NK-92 (cell line): ENCODE measurements around the gene PRODH.
"Not testable (repeated sequence)": the region's sequence is repeated elsewhere in the genome, so short reads cannot be mapped to it uniquely, and the experiment has no call there.

ENCODE experiments used
- DNase-seq: peaks from one replicate; lab custom pipeline; 2025; ENCODE audit not compliant: unreplicated experiment; lab: John Stamatoyannopoulos, UW

Gene PRODH

DNA sequence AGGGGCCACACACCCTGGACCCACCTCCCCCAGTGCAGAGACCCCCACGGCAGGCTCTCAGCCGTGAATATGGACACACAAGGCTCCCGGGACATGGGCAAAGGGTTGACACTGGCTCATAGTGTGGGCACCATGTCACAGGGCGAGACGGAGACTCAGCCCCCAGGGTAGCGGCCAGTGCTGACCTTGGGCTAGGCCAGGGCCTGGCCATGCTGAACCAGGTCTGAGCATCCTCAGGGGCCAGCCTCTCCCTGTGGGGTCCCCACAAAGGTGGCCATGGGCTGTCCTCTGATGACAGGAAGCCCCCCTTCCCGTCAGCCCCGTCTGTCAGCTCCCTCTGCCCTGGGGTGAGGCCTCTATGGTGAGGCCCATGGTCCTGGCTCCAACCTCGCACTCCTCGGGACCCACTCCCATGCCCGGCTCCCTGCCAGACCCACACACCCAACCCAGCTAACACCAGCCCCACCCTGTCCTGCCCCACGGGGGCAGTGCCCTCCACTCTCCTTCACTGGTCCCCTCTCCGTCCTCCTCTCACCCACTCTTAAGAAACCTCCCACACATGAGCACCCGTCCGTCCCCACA is 19.0 kb upstream of the PRODH start:
- DNase-seq = no peak

DNA sequence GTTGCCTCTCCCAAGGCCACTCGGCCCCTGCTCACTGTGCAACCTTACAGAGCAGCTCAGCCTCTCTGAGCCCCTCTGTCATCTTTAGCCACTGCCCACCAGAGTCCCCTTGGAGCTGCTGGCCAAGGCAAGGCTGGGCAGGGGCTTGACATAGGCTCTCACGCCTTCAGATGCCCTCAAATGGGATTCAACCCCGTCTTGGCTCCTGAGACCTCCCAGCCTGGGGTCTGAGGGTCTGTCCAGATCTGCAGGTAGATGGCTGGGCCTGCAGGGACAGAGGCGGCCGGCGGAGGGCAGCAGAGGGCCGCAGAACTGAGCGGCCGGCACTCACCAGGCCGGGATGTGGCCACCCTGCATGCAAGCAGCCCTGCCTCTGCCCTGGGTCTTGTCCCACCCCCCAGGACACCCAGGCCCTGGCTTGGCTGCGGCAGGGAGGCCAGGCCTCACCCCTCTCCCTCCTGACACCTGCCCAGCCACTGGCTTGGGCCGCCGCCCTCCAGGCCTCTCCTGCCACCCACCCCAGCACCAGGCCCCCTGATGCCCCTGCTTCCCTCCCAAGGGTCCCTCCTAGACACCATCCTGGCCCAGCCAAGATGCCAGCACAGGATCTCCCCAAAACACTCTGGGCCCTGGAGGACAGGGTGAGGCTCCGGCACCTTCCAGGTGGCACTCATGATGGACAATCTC is 18.4 kb upstream of the PRODH start:
- DNase-seq = not testable (repeated sequence)

DNA sequence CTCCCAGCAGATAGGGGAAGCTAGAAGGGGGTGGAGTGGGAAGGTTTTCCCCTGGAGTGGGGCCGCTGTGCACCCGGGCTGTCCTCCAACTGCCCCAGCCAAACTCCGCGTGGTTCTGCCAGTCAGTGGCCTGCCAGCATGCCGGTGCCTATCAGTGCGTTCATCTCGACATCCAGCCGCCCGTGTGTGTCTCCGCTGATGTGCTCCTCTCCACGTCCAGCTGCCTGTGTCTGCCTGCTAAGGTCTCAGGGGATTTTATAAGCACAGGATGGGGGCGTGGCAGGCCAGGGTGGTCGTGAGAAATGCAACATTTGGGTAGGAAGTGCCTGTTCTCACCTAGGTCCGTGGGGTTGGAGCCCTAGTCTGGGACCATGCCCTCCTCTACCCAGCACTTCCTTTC is 17.0 kb upstream of the PRODH start:
- DNase-seq = not testable (repeated sequence)

DNA sequence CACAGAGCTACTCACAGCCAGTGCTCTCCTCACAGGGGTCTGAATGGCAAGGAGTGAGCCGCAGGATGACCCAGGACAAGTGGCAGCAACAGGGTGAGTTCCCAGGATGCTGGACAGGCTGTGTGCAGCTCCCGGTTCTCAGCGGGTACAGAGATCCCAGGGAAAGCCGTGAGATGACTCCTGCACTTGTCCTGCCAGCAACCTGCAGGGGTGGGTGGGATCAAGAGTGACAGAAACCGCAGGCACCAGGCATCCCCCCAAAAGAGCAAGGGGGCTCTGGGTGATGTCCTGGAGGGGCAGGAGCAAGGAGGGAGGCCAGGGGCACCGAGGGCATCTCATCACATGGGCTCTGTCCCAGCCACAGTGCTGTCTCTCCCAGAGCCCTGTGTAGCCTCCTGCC is 15.9 kb upstream of the PRODH start:
- DNase-seq = no peak

DNA sequence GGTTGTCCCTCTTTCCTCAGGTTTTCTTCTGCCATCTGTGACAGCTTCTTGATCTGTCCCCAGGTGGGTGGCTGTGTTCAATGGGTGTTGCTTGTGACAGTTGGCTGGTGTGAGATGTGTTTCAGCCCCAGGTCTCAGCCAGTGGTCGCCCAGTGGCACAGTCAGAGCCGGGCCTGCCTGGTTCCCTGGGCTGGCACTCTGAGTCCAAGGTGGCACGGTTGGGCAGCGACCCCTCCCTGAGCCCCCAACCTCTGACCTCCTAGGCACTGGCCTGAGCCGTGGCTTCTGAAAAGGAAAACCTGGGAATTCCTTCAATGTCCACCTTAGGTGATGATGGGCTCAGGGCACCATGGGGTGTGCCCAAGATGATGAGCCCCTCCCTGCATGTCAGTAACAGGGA is 14.0 kb upstream of the PRODH start:
- DNase-seq = no peak

DNA sequence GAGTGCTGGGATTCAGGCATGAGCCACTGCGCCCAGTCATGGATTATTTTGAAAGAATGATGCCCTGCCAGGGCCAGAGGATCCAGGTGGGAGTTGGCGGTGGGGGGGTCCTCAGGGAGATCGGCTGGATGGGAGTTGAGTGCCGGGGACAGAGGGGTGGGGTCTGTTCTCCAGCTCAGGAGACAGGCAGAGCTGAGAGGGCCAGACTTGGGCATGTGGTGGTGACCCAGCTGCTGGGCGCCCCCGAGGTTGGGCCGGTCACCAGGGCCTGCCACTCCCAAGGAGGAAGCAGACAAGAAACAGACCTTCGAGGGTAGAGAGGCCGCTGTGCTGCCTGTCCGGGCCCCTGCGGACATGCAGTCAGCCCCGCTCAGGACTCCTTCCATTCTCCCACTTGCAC is 11.8 kb upstream of the PRODH start:
- no peak for DNase-seq

DNA sequence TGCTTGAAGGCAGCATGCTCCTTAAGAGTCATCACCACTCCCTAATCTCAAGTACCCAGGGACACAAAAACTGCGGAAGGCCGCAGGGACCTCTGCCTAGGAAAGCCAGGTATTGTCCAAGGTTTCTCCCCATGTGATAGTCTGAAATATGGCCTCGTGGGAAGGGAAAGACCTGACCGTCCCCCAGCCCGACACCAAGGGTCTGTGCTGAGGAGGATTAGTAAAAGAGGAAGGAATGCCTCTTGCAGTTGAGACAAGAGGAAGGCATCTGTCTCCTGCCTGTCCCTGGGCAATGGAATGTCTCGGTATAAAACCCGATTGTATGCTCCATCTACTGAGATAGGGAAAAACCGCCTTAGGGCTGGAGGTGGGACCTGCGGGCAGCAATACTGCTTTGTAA is 11.0 kb upstream of the PRODH start:
- not testable (repeated sequence) for DNase-seq

DNA sequence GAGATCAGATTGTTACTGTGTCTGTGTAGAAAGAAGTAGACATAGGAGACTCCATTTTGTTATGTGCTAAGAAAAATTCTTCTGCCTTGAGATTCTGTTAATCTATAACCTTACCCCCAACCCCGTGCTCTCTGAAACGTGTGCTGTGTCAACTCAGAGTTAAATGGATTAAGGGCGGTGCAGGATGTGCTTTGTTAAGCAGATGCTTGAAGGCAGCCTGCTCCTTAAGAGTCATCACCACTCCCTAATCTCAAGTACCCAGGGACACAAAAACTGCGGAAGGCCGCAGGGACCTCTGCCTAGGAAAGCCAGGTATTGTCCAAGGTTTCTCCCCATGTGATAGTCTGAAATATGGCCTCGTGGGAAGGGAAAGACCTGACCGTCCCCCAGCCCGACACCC is 2.6 kb upstream of the PRODH start:
- not testable (repeated sequence) for DNase-seq

DNA sequence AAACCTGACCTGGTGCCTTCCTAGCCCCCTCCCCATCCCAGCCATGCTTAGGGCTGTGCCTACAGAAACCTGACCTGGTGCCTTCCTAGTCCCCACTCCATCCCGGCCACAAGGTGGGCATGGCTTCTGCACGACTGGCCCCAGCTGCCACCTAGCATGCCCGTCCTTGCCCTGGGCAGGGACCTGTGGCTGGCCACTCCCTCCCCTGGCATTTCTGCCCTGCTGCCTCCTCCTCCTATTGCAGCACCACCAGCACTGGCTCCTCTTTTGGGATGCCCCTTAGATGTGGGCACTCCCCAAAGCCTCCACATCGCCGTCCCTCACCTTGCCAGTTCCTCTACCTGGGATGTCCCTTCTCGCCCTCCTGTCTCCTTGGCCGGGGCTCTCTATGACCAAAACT is 1.4 kb downstream of the PRODH start:
- DNase-seq = not testable (repeated sequence)

DNA sequence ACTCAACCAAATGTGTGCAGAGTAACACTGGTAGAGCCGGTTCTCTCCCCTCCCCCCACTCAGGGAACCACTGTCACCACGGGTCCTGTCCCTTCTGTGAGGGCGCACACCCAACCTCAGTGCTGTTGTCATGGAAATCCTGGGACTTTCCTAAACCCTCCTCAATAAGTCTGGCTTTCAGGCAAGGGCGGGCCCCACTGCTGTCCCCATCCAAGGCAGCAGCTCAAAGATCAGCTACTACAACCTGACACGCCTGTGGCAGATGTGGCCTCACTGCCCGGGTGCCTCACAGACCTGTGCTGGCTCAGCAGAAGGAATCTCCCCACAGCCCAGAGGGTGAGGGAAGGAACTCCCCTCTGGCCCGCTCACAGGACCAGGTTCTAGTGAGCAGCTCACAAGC is 2.2 kb downstream of the PRODH start:
- DNase-seq = no peak

DNA sequence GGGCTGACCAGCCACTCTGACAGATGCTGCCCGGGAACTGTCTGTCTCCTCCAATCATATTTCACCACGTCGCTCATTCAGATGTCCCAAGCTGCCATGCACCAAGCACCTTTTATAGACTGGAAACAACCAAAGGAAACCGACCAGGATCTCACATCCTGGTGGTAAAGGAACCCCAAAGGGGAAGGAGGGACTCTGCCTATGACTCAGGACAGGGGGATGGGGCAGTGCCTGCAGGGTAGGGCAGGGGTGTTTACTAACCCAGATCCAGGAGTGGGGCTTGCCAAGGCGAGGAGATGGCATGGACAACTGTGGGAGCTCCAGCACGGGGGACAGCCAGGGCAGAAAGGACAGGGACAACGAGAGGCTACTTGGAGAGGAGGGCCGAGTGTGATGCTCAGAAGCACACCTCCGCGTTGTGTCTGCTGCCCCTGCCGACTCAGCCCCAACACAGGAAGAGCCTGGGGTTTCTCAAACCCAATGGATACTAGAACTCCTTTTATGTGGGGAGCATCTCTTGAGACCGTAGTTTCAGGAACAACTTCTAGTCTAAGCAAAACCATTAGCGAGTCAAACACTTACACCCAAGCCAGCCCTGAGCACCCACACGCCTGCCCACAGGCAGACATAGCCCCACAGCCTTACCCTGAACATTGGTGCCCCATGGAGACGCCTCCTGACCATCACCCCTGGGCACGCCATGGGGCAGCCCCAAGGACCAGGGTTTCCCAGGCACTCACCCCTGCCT is 4.0 kb downstream of the PRODH start:
- DNase-seq = no peak

DNA sequence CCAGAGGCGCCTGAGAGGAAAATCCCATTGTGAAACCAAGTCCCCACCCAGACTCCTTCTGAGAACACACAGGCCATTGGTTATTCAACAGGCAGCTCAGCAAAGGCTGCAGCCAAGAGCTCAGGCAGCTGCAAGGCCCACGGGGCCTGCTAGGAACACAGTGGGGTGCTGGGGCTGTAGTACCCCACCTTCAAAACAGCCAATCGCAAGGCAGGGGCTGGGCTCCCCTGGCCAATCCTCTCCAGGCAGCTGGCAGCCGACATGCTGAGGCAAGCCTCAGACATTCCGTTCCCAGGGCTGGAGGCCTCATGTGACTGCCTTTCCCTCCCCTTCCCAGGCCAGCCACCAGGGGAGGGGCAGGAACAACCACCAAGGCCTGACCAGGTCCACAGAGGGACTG is 6.6 kb downstream of the PRODH start:
- DNase-seq = no peak

DNA sequence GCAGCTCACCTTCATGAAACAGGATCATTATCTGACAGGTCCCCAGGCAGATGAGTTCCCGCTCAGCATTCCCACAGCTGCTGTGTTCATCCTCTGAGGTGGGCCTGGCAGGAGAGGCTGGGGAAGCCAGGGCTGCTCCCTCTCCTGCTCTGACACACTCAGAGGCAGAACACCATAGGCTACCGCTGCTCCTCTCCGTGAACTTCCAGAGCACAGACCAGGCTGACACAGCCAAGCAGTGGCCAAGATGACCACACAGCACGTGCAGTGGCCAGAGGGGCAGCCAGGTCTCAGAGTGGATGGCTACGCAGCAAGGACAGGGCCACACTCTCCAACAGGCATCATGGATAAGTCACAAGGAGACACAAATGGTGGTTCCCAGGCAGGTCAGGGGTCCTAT is 8.5 kb downstream of the PRODH start:
- no peak for DNase-seq

DNA sequence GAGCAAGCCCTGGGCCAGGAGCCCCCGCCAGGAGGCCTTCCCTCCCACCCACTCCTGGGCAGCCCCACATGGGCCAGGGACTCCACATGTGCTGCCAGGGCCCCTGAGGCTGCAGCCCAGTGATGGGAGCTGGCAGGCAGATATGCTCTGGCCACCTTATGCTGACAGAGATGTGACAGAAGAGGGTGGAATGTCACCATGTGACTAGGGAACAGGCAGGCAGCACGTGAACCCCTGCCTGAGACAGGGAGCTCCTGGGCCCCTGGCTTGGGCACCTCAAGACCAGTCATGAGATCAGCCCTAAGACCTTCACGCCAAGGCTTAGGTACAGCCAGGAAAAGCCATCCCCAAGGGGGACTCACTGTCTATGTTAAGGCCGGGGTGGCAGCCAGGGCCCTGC is 9.1 kb downstream of the PRODH start:
- no peak for DNase-seq

DNA sequence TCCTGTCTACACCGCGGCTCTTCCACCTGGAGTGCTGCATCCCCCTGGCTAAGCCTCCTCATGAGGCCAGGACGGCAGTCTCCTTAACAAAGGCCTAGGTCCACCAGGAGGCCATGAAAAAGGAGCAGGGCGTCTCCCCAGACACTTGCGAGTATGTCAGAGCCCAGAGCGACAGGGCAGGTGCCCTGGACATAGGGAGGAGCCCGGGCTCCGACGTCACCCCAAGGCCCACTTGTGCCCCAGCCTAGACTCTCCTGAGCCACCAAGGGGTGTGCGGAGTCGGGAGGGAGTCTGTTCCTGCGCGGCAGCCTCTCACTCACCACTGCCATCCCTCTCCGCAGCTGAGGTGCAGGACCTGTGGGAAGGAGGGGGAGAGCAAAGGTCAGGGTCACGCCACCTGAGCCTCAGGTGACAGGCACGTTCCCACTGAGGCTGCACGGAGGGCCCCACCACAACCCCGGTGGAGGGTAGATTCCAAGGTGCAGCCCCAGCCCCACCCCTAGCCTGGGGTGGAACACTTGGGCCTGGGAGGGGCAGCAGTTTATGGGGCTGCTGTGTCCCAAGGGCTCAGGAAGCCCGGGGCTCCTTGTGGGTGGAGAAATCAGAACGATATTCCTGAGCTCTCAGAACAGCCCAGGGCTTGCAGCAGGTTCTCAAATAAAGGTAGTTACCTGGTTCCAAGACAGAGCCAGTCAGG is 10.6 kb downstream of the PRODH start:
- DNase-seq = no peak

DNA sequence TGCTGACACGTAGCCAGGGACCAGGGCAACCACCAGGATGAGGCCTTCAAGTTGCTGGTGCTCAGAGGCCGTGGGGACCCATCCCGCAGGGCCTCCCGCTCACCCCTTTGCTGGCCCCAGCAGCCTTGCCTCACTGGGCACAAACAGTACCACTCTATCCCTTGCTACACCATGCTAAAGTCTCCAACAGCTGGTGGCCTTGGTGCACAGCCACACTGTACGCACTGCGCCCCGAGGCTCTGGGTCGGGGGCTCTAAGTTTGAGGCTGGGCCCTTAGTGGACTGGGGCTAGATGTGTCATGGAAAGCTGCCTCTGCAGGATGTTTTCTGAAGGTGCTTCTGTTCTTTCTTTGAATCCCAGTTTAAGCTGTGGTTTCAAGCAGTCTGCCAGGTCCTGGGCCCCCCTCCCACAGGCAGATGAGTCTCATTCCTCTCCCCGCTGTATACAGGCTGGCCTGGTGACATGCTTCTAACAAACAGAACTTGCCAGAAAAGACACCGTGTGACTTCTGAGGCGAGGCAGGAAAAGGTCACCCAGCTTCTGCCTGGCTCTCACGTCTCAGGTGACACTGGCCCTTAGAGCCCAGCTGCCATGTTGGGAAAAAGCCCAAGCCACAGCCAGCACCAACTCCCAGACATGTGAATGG is 15.7 kb downstream of the PRODH start:
- not testable (repeated sequence) for DNase-seq

DNA sequence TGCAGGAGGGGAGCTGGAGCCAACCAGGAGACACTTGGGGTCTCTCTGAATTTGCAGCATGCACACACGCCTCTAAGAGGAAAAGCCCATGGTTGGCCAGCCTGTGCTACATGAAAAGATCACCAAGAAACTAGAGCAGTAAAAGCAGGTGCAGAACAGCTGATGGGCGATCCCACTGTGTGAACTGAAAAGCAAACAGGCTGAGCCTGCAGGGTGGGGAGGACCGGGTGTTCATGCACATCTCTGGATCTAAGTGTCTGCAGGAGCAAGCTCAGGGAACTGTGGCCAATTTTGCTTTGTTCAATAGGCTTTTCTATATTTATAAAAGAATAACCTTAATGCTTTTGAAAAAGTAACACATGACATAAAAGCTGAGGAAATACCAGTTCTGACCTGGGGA is 18.3 kb downstream of the PRODH start:
- not testable (repeated sequence) for DNase-seq

DNA sequence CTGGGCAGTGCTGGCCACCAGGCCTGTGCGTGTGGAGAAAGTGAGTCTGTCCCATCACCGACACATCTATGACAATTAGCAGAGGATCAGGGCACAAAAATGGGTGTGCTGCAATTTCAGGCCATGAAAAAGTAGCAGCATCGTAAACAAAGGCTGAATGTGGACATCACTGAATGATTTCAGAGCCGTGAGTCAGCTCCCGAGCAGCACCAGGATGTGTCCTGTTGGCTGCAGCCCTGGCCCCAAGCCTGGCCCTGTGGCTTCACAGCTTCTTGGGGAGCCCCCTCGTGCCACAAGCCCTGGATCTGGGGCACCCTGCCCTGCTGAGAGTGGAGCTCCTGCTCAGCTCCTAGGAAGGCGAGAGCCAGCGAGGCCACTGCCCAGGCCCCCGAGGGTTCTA is 20.5 kb downstream of the PRODH start:
- DNase-seq = not testable (repeated sequence)

DNA sequence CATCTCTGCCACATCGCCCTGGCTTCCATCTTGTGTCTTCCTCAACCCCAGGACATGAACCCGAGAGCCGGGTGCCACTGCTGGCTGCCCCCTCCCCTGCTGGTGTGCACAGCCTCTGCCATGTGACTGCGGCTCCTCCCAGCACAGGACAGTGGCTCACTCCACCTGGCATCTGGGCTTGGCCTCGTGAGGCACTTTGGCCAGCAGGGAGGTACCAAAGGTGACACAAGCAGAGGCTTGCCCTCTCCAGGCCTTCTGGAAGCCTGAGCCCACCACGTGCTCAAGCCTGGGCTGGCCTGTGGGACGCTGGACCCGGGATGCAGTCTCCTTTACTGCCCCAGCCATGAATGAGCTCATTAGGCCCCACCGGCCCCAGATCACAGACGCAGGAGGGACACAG is 21.5 kb downstream of the PRODH start:
- DNase-seq = not testable (repeated sequence)

DNA sequence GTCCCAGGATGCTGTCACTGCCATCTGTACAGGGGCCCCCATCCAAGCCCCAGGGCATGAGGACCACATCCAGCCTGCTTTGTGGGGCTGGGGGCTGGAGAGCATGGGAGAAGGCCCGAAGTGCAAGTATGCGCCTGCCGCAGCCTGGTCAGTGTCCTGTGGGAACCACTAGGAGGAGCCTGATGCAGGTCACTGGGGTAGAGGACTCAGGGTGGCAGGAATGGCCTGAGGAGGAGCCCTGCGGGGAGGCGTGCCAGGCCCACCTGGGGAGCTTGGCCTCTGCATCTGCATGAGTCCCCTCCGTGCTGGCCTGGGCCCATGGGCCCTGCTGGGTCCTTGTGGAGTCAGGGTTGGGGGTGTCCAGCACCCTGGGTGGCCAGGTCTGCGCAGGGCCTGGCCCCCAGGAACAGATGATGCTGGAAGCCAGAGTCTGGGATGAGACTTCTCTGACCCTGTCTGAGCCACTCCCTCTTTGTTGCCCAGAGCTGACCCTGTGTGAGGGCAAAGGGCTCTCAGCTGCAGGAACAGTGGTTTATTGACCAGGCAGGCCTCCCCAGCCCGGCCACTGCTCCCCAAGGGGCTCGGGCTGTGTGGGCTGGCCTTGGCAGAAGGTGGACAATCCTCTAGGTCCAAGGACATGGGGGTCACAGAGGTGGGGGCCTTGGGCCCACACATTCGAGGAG is 23.7 kb downstream of the PRODH start:
- not testable (repeated sequence) for DNase-seq

DNA sequence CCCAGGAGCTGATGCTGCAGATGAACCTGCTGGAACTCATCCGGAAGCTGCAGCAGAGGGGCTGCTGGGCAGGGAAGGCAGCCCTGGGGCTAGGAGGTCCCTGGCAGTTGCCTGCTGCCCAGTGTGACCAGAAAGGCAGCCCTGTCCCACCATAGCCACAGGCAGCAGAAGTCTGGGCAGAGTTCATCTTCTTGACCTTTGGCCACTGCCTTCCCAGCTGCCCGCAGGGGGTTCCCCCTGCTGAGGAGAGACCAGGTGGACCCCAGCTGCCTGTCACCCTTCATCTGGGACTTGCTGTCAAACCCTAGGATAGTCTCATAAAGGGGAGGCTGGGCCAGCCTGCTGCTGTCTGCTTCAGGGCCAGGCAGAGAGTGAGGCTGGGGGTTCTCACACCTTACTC is 24.6 kb downstream of the PRODH start:
- DNase-seq = not testable (repeated sequence)
